OCI-LY7 (cell line): ENCODE data around the gene PAAF1.

ENCODE experiments used
- EZH2phosphoT487 ChIP-seq: fragments of 200-600 bp; sonication (generic); IDR thresholded peaks from 2 replicates; pipeline ENCODE4 v1.6.1; 2018; ENCODE audit warnings: low read depth, borderline replicate concordance, mild to moderate bottlenecking, mixed run types, antibody characterized with exemption, low read length, moderate library complexity, mixed read lengths
- TF ChIP-seq, protein P1 (sequence below): fragments of 200-600 bp; sonication (generic); conservative IDR thresholded peaks from 2 replicates; pipeline ENCODE4 v1.5.1; 2014; ENCODE audit warnings: mild to moderate bottlenecking, antibody characterized with exemption, low read length, moderate library complexity, mixed read lengths

- TF ChIP-seq, protein P1, sequence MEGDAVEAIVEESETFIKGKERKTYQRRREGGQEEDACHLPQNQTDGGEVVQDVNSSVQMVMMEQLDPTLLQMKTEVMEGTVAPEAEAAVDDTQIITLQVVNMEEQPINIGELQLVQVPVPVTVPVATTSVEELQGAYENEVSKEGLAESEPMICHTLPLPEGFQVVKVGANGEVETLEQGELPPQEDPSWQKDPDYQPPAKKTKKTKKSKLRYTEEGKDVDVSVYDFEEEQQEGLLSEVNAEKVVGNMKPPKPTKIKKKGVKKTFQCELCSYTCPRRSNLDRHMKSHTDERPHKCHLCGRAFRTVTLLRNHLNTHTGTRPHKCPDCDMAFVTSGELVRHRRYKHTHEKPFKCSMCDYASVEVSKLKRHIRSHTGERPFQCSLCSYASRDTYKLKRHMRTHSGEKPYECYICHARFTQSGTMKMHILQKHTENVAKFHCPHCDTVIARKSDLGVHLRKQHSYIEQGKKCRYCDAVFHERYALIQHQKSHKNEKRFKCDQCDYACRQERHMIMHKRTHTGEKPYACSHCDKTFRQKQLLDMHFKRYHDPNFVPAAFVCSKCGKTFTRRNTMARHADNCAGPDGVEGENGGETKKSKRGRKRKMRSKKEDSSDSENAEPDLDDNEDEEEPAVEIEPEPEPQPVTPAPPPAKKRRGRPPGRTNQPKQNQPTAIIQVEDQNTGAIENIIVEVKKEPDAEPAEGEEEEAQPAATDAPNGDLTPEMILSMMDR = no peak
- TF ChIP-seq EZH2phosphoT487 = no peak
Measured at GRCh38 chr11:73950869-73951710, 74.3 kb downstream of the PAAF1 start, which contains the start of gene DNAJB13.
